EL (cell line): Measurements from ENCODE around the gene TMEM141.
A peak's percentile ranks its signal among the peaks of the same experiment; 100 is the strongest.
"Not testable (repeated sequence)": the region's sequence is repeated elsewhere in the genome, so short reads cannot be mapped to it uniquely, and the experiment has no call there.

Experiments used
- DNase-seq: peaks from one replicate; pipeline ENCODE4 v3.0.0-alpha.2; 2016

Gene TMEM141

DNA sequence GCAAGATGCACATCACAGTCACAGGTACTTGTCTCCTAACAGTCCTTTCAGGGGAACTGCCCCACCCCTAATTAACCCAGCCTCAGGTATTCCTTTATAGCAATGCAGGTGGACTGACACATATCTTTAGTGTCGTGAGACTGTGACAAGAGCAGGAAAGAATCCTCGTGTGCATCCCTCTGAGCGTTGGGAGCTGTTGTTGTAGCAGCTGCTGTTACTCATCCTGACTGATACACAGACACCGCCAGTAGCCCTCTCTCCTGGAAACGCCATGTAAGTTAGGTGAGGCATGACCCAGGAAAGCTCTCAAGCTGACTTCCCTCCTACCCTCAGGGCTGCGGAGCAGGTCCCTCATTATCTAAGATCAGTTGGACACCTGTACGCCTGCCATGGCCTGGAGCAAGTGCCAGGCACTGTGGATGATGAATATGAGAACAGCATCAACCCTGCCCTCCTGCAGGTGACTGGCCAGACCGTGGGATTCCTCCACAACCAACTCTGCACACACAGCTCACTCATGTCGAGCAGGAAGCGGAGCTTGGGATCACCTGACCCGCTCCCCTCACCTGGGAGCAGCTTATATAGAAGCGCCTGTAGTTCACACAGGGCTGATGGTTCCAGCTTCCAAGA lies 16.6 kb upstream of the TMEM141 start:
- no peak for DNase-seq

DNA sequence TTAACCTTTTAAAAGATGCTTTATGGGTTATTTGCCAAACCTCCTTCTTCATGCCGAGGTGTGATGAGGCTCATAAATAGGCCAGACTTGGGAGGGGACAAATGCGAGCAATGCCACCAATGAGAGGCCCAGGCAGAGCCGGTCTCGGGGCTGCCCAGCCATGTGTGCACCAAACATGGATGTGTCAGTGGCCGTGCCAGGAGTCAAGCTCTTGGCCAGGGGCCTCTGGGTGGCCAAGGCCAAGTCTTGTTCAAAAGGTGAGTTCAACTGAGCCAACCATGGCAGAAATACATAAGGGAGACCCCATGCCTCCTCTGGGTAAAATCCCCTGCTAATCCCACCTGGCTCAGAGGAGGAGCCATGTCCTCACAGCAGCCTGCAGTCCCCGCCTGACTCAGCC lies 16.0 kb upstream of the TMEM141 start:
- no peak for DNase-seq

DNA sequence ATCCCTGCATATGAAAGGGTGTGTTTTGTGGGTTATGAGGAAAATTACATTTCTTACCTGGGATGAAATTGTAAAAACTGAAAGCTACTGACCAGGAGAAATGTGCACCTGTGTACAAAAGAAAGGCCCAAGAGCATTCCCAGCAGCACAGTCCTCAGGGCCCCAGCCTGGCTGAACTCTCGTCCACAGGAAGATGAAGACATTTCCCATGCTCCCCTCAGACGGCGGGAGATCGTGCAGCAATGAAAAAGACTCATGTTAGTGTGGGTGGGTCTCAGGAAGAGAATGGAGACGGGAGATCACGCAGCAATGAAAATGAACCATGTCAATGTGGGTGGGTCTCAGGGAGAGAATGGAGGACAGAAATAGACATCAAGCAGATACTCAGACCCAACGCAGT lies 14.2 kb upstream of the TMEM141 start:
- no peak for DNase-seq

DNA sequence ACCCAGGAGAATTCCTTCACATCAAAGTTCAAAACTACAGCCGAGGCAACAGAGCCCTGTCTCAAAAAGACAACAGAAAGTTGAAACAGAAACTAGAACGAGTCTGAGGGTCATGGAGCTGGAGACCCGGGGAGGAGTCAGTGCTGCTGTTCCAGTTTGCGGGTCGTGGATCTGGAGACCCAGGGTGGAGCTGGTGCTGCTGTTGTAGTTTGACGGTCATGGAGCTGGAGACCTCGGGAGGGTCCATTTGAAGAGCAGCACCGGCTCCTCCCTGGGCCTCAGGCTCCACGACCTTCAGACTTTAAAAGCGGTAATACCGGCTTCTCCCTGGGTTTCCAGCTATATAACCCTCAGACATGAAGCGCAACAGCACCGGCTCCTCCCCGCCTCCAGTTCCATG lies 13.8 kb upstream of the TMEM141 start:
- DNase-seq, result no peak

DNA sequence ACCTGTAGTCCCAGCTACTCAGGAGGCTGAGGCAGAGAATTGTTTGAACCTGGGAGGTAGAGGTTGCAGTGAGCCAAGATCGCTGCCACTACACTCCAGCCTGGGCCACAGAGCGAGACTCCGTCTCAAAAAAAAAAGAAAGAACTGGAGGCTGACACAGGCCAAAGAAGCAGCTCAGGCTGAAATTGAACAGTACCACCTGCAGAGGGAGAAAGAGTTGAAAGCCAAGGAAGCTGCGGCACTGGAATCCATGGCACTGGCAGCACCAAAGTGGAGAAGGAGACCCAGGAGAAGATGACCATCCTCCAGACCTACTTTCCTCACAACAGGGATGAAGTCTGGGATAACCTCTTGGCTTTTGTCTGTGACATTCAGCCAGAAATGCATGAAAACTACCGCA lies 11.3 kb upstream of the TMEM141 start:
- no peak for DNase-seq

DNA sequence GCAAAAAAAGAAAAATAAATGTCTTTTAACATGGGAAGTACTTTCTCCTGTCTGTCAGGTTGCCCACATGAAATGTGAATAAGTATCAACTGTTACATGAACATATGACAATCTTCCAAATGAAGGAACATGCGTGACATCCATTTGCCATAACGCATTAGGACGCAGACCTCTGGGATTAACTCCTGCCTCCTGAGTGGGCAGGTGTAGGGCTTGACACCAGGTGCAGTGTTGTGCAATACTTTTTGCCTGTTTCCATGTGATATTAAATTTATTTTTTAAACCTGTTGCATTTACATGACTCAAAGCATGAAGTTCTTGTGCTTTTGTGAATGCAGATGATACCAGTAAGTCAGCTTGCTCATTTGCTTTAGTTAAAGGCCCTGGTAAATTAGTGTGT lies 8.7 kb upstream of the TMEM141 start:
- DNase-seq, result no peak

DNA sequence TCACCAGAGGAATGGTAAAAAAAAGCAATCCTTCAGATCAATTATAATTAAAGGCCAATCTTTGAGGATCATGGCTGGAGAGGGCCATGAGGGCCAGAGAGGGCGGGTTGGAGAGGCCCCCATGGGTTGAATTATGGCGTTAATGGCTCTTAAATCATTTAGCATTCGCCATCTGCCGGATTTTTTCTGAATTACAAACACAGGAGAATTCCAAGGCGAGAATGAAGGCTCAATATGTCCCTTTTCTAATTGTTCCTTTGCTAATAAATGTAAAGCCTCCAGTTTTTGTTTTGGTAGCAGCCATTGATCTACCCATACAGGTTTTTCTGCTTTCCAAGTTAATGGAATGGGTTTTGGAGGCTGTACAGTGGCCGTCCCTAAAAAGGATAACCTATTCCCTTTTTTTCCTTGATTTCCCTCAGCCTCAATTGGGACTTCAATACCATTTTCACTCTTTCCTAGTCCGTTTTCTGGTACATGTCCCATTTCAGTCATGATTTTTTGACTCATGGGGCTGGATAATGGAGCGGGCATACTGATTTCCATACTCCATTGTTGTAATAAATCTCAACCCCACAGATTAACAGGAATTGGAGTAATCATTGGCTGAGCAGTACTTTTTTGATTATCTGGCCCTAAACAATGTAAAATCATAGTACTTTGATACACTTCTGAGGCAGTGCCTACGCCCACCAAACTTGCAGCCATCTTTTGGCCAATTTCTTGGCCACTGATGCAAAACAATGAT lies 6.7 kb upstream of the TMEM141 start:
- DNase-seq, result peak; percentile 39

DNA sequence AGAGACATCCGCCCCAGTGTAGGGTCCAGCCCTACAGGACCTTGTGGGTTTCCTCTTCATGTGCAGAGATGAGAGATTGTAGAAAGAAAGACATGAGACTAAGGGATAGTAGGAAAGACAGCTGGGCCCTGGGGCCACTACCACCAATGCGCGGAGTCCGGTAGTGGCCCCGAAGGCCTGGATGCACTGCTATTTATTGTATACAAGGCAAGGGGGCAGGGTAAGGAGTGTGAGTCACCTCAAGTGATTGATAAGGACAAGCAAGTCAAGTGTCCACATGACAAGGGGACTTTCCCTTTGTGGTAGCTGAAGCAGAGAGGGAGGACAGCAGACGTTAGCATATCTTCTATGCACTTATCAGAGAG lies 6.2 kb upstream of the TMEM141 start:
- no peak for DNase-seq

DNA sequence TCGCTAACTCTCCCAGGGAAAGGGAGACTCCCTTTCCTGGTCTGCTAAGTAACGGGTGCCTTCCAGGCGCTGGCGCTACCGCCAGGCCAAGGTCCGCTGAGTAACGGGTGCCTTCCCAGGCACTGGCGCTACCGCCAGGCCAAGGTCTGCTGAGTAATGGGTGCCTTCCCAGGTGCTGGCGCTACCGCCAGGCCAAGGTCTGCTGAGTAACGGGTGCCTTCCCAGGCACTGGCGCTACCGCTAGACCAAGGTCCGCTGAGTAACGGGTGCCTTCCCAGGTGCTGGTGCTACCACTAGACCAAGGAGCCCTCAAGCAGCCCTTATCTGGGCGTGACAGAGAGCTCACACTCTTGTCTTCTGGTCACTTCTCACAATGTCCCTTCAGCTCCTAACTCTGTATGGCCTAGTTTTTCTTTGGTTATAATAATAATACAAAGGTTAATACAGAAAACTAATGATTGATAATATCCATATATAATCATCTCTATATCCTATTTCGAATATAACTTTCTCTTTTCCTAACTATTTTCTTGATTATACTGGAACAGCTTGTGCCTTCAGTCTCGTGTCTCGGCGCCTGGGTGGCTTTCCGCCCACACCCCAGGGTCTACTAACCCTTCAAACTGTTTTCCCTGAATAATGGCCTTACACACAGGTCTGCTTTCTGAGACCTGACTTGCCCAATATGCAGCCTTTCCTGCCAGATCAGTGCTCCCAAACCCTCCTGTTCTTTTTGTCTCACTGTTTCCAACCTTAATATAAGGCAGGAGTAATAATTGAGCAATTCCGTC lies 5.4 kb upstream of the TMEM141 start:
- not testable (repeated sequence) for DNase-seq

DNA sequence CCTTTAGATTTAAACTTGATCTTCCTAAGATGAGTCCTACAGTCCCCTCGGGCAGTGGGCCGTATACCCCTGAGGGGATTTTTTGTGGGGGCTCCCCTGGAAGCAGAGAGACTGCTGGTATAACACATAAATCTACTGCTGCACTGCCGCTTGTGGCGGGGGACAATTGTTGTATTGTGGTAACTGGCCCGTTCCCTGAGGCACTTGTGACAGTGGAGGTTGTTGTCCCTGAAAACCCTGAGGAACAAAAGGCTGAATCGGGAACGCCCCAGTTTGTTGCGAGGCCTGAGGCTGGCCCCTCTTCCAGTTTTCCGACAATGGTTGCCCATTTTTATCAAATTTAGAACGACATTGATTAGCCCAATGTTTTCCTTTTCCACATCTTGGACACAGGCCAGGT lies 4.7 kb upstream of the TMEM141 start:
- no peak for DNase-seq

DNA sequence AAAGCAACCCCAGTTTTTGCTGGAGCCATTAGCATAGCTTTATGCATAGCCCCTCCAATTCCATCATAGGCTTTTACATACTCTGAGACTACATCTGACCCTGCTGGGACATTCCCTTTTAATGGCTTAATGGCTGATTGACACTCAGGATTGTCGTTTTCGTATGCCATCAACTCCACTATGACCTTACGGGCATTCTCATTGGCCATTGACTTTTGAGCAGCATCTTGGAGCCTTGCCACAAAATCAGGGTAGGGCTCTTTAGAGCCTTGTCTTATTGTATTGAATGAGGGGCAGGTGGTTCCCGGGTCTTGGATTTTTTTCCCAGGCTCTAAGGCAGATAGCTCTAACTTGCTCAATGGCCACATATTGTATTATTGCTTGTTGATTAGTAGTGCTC lies 4.2 kb upstream of the TMEM141 start:
- DNase-seq, result not testable (repeated sequence)

DNA sequence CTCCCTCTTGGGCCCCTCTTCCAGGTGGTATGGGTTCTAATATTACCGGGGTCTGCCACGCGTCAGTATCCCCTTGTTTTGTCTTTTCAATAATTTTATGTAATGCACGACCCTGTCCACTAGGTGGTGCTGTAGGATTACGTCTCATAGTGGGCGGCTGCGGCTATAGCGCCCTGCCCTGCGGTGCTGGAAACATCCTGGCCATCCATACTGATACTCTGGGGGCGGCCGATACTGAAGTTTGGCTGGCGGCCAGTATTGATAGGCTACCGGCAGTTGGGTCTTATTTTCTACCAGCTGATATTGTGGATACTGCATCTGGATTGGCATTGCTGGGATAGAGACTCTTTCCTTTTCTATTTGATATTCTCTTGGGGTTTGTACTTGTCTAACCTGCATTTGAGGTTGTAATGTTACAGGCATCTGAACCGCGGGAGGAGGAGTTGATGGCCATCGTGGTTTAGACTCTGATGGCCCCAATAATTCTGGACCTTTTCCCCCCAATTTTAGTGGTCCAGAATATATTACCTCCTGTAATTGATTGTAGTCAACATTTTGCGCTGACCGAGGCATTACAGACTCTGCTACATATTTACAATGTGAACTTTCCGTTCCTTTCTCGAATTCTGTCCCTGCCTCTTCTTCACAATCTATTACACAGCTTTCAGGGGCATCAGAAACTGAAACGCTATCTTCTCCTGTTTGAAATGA lies 3.3 kb upstream of the TMEM141 start:
- peak; percentile 64 for DNase-seq

DNA sequence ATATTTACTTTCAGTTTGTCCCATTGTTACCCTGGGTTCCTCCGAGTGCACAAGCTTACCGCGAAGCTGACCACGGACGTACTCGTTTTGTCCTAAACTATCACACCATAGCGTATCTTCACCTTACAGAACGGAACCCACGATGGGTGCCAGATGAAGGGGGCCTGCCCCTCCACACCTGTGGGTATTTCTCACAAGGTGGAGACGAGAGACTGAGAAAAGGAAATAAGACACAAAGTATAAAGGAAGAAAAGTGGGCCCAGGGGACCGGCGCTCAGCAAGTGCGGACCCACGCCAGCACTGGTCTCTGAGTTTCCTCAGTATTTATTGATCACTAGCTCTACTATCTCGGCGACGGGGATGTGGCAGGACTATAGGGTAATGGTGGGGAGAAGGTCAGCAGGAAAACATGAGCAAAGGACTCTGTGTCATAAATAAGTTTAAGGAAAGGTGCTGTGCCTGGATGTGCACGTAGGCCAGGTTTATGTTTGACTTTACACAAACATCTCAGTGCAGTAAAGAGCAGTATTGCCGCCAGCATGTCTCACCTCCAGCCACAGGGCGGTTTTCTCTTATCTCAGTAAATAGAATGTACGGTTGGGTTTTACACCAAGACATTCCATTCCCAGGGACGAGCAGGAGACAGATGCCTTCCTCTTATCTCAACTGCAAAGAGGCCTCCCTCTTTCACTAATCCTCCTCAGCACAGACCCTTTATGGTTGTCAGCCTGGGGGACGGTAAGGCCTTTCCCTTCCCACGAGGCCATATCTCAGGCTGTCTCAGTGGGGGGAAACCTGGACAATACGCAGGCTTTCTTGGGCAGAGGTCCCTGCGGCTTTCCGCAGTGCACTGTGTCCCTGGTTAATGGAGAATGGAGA lies 2.3 kb upstream of the TMEM141 start:
- not testable (repeated sequence) for DNase-seq

DNA sequence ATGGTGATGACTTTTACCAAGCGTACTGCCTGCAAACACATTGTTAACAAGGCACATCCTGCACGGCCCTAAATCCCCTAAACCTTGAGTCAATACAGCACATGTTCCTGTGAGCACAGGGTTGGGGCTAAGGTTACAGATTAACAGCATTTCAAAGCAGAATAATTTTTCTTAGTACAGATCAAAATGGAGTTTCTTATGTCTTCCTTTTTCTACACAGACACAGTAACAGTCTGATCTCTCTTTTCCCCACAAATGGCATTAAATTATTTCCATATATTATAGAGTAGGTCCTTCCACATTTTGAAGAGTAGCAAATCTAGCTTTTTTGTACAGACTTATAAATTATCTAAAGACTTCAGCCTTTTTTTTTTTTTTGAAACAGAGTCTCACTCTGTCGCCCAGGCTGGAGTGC lies 1.6 kb upstream of the TMEM141 start:
- DNase-seq, result no peak

DNA sequence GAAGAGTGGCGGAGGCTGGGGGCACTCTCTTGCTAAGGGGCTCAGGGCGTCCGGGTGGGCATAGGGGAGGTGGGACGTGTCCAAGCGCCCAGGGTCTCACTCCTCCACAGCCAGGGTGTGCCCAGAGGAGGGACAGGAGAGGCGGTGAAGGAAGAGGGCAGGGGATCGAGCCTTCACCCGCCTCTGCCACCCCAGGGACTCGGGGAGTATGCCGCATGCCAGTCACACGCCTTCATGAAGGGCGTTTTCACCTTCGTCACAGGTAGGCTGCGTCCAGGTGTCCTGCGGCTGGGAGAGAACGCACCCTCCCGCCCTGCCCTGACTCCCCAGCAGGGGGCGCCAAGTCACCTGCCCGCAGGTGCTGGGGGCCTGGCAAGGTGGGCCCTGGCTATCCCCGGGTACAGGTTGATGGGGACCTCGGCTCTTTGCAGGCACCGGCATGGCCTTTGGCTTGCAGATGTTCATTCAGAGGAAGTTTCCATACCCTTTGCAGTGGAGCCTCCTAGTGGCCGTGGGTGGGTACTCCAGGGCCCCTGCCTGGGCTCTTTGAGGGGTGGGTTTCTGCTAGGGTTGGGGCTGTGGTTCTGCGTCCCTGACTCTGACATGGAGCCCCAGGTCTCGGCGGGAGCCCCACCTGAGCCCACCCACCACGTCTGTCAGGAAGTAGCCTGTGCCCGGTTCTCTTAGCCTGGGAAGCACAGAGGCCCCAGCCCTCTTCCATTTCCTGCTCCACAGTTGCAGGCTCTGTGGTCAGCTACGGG lies 552 bp downstream of the TMEM141 start:
- peak; percentile 38 for DNase-seq

DNA sequence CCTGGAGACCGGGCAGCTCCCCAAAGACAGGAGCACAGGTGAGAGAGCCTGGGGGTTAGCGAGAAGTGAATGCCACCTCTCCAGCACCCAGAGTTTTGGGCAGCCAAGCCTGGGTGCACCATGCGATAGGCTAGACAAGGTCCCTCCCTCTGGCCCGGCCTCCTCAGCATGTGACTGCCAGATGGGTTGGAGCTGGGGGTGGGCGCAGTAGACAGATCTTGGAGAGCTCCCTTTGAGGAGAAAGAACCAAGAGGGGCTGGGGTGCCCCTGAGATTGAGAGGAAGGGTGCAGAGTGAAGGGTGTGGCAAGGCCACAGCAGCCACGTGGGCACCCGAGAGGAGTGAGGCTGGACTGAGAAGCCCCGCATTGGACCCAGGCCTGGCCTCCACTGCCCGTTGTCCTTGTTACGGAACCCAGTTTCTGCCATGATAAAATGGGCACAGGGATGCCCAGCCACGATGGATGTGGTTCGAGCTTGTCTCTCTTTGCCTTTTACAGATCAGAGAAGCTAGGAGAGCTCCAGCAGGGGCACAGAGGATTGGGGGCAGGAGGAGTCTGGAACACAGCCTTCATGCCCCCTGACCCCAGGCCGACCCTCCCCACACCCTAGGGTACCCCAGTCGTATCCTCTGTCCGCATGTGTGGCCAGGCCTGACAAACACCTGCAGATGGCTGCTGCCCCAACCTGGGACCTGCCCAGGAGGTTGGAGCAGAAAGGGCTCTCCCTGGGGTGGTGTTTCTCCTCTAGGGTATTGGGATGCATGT lies 1.4 kb downstream of the TMEM141 start:
- no peak for DNase-seq

DNA sequence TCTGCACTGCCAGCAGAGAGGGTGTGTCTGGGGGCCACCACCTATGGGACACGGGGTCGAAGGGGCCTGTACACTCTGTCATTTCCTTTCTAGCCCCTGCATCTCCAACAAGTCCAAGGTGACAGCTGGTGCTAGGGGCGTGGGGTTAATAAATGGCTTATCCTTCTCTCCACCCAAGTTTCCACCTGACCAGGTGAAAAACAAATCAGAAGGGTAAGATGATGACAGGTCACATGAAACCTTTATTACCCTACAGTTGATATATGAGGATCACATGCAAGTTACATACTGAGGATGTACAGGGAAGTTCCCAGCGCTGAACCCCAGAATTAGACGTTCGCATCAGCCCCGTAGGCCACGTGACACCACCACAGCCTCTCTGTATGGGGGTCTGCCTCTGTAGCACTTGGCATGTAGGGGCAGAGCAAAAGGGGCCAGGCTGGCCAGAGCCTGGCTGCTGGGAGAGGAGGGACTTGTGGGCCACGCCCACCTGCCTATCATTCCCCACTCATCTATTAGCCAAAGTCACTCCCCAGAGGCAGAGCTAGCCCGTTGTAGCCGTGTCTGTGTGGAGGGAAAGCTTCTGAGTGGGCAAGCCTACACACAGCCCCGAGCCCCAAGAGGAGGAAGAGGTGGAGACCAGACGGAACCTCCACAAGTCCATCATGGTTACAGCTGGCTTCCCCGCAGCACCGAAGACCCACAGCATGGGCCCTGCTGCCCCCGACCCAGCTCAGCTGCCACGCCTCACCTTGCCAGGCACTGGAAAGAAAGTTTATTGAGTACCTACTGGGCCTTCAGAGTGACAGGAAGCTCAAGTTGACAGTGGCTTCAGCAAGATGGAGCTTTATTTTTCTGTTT lies 2.2 kb downstream of the TMEM141 start:
- no peak for DNase-seq

DNA sequence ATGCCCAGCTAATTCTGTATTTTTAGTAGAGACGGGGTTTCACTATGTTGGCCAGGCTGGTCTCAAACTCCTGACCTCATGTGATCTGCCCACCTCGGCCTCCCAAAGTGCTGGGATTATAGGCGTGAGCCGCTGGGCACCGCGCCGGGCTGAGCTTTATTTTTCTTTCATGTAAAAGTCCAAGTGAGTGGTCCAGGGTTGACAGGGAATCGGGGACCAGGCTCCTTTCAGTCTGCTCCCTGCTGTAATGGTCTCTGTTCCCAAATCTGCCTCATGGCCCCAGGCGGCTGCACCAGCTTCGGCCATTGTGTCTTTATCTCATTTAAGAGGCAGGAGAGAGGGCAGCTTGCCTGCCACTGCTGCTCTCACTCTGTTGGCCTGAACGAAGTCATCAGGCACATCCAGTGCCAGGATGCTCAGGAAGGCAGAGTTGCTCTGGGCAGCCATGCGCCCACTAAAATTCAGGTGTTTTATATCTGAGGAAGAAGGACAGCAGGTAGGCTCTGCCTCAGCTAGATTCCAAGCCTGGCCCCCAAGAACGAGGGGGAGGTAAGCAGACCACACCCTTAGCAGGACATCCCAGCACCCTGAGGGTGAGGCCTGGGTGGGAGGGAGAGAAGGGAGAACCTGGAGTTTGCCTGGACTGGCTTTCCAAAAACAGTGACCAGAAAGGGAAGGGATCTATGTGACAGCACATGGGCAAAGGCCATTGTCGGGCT lies 3.3 kb downstream of the TMEM141 start:
- no peak for DNase-seq

DNA sequence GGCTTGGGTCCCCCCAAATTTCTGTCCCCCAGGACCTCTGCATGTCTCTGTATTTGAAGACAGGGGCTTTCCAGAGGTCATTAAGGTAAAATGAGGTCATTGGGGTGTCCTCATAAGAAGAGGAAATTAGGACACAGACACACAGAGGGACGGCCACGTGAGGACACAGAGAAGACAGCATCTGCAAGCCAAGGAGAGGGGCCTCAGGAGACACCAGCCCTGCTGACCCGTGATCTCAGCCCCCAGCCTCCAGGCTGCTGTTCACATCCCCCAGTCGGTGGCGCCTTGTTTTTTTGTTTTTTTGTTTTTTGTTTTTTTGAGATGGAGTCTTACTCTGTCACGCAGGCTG lies 3.8 kb downstream of the TMEM141 start:
- DNase-seq, result no peak
